Measurements from ENCODE around the gene UTS2R.

The UTS2R gene

GRCh38 chr17:82348434-82348833 is 23.1 kb upstream of the UTS2R start:
- Histone ChIP-seq H3K4me3 (ENCODE audit: low read depth, low read length) (no peak overlapping the region), H3K9me3 (ENCODE audit: severe bottlenecking) (no peaks in the 10 kb centered on the region), H3K36me3 (no peaks in the 10 kb centered on the region), H3K27ac (no peak overlapping the region), H3K27me3 (ENCODE audit: insufficient read depth, low read depth, severe bottlenecking) (no peaks in the 10 kb centered on the region)
- no peak for DNase-seq
- TF ChIP-seq CTCF (IDR thresholded peaks at IDR 0.05; ENCODE audit: low read depth, low read length) = no peak

- no peak overlapping the region for H3K27ac ChIP-seq
Measured at GRCh38 chr17:82348866-82349265, 22.7 kb upstream of the UTS2R start.

GRCh38 chr17:82349287-82349701 is 22.3 kb upstream of the UTS2R start:
- no peak for TF ChIP-seq CTCF (IDR thresholded peaks at IDR 0.05; ENCODE audit: low read depth, low read length)
- H3K27ac ChIP-seq = no peak overlapping the region
- no peak for DNase-seq
- no peaks in the 10 kb centered on the region for H3K27me3 ChIP-seq (ENCODE audit: insufficient read depth, low read depth, severe bottlenecking)
- H3K4me3 ChIP-seq (ENCODE audit: low read depth, low read length) = no peak overlapping the region
- no peaks in the 10 kb centered on the region for H3K9me3 ChIP-seq (ENCODE audit: severe bottlenecking)
- no peaks in the 10 kb centered on the region for H3K36me3 ChIP-seq

More at GRCh38 chr17:82348866-82349265, 22.7 kb upstream of the UTS2R start:
- no peak for TF ChIP-seq CTCF (IDR thresholded peaks at IDR 0.05; ENCODE audit: low read depth, low read length)
- Histone ChIP-seq H3K4me3 (ENCODE audit: low read depth, low read length) (no peak overlapping the region), H3K27me3 (ENCODE audit: insufficient read depth, low read depth, severe bottlenecking) (no peaks in the 10 kb centered on the region), H3K36me3 (no peaks in the 10 kb centered on the region), H3K9me3 (ENCODE audit: severe bottlenecking) (no peaks in the 10 kb centered on the region)
- no peak for DNase-seq

GRCh38 chr17:82350182-82351030 is 21.2 kb upstream of the UTS2R start:
- TF ChIP-seq CTCF (IDR thresholded peaks at IDR 0.05; ENCODE audit: low read depth, low read length) = no peak
- H3K27ac ChIP-seq = no peak overlapping the region
- no peak for DNase-seq
- no peaks in the 10 kb centered on the region for H3K27me3 ChIP-seq (ENCODE audit: insufficient read depth, low read depth, severe bottlenecking)
- no peak overlapping the region for H3K4me3 ChIP-seq (ENCODE audit: low read depth, low read length)
- H3K36me3 ChIP-seq = no peaks in the 10 kb centered on the region
- H3K9me3 ChIP-seq (ENCODE audit: severe bottlenecking) = no peaks in the 10 kb centered on the region

GRCh38 chr17:82351254-82351712 is 20.3 kb upstream of the UTS2R start:
- Histone ChIP-seq H3K27me3 (ENCODE audit: insufficient read depth, low read depth, severe bottlenecking) (no peaks in the 10 kb centered on the region), H3K9me3 (ENCODE audit: severe bottlenecking) (no peaks in the 10 kb centered on the region), H3K27ac (no peak overlapping the region), H3K36me3 (no peaks in the 10 kb centered on the region), H3K4me3 (ENCODE audit: low read depth, low read length) (no peak overlapping the region)
- TF ChIP-seq CTCF (IDR thresholded peaks at IDR 0.05; ENCODE audit: low read depth, low read length) = no peak
- no peak for DNase-seq

All from WERI-Rb-1 (cell line).